ENCODE data around the gene ARID1B.

ARID1B gene

GRCh38 chr6:156778454-156779205, 1.5 kb downstream of the ARID1B start:
- peak overlapping the region; percentile 56; the same call in 1 of the 2 replicates for H3K4me3 ChIP-seq (ENCODE audit: low read length)
- no peaks in the 10 kb centered on the region for H3K36me3 ChIP-seq (replicated peaks; ENCODE audit: insufficient read depth, low read length)
- H2AFZ ChIP-seq (ENCODE audit: low read length) = no peak overlapping the region
- no peaks in the 10 kb centered on the region for H3K4me1 ChIP-seq (ENCODE audit: low read length)
- peaks cover 41% of the 10 kb centered on the region for H3K79me2 ChIP-seq (ENCODE audit: low read length)
- H3K9ac ChIP-seq (ENCODE audit: low read length) = peak overlapping the region; percentile 73
- DNase-seq = no peak
- H3F3A ChIP-seq (ENCODE audit: insufficient read depth, low read length) = peaks cover 2% of the 10 kb centered on the region; the same call in 1 of the 2 replicates
- H3K4me2 ChIP-seq (ENCODE audit: low read depth, low read length) = no peak overlapping the region
- no peaks in the 10 kb centered on the region for H3K9me3 ChIP-seq (replicated peaks; ENCODE audit: insufficient read depth, low read length)
- no peaks in the 10 kb centered on the region for H3K27me3 ChIP-seq (replicated peaks; ENCODE audit: insufficient read depth, low read length)
- H3K9me2 ChIP-seq (replicated peaks; ENCODE audit: insufficient read depth, low read length) = no peaks in the 10 kb centered on the region
- TF ChIP-seq EZH2 (optimal IDR thresholded peaks at IDR 0.05; ENCODE audit: low read depth, low read length) (no peak), CTCF (IDR thresholded peaks at IDR 0.05; ENCODE audit: low read length) (no peak), EZH2phosphoT487 (IDR thresholded peaks at IDR 0.05; ENCODE audit: low read length) (no peak)
- H4K20me1 ChIP-seq (ENCODE audit: insufficient read depth, low read length) = no peaks in the 10 kb centered on the region
- H3K27ac ChIP-seq (ENCODE audit: low read length) = peak overlapping the region; percentile 60; the same call in 1 of the 2 replicates

GRCh38 chr6:156779206-156780094, 2.3 kb downstream of the ARID1B start:
- no peak for TF ChIP-seq CTCF (IDR thresholded peaks at IDR 0.05; ENCODE audit: low read length)
- TF ChIP-seq EZH2 (optimal IDR thresholded peaks at IDR 0.05; ENCODE audit: low read depth, low read length) = no peak
- no peak for TF ChIP-seq EZH2phosphoT487 (IDR thresholded peaks at IDR 0.05; ENCODE audit: low read length)
- Histone ChIP-seq H3K4me2 (ENCODE audit: low read depth, low read length) (peak overlapping the region; percentile 81), H3K27ac (ENCODE audit: low read length) (peak overlapping the region; percentile 69), H3K4me3 (ENCODE audit: low read length) (peak overlapping the region; percentile 79), H3K9ac (ENCODE audit: low read length) (peak overlapping the region; percentile 77), H3K4me1 (ENCODE audit: low read length) (no peaks in the 10 kb centered on the region), H2AFZ (ENCODE audit: low read length) (no peak overlapping the region), H3K9me2 (replicated peaks; ENCODE audit: insufficient read depth, low read length) (no peaks in the 10 kb centered on the region), H3K27me3 (replicated peaks; ENCODE audit: insufficient read depth, low read length) (no peaks in the 10 kb centered on the region), H3F3A (ENCODE audit: insufficient read depth, low read length) (peaks cover 2% of the 10 kb centered on the region; the same call in 1 of the 2 replicates), H3K79me2 (ENCODE audit: low read length) (peaks cover 49% of the 10 kb centered on the region), H4K20me1 (ENCODE audit: insufficient read depth, low read length) (no peaks in the 10 kb centered on the region), H3K9me3 (replicated peaks; ENCODE audit: insufficient read depth, low read length) (no peaks in the 10 kb centered on the region), H3K36me3 (replicated peaks; ENCODE audit: insufficient read depth, low read length) (no peaks in the 10 kb centered on the region)
- no peak for DNase-seq

- peak overlapping the region; percentile 81 for H3K4me2 ChIP-seq (ENCODE audit: low read depth, low read length)
- no peaks in the 10 kb centered on the region for H3K4me1 ChIP-seq (ENCODE audit: low read length)
- no peaks in the 10 kb centered on the region for H4K20me1 ChIP-seq (ENCODE audit: insufficient read depth, low read length)
- H3K79me2 ChIP-seq (ENCODE audit: low read length) = peaks cover 56% of the 10 kb centered on the region
- H3K9me3 ChIP-seq (replicated peaks; ENCODE audit: insufficient read depth, low read length) = no peaks in the 10 kb centered on the region
- H2AFZ ChIP-seq (ENCODE audit: low read length) = no peak overlapping the region
- H3K9me2 ChIP-seq (replicated peaks; ENCODE audit: insufficient read depth, low read length) = no peaks in the 10 kb centered on the region
- H3K4me3 ChIP-seq (ENCODE audit: low read length) = peak overlapping the region; percentile 79
- peak overlapping the region; percentile 69 for H3K27ac ChIP-seq (ENCODE audit: low read length)
- DNase-seq = peak; percentile 82
- peak overlapping the region; percentile 77; the same call in 1 of the 2 replicates for H3K9ac ChIP-seq (ENCODE audit: low read length)
- no peak for TF ChIP-seq CTCF (IDR thresholded peaks at IDR 0.05; ENCODE audit: low read length)
- H3F3A ChIP-seq (ENCODE audit: insufficient read depth, low read length) = peaks cover 2% of the 10 kb centered on the region; the same call in 1 of the 2 replicates
- no peaks in the 10 kb centered on the region for H3K27me3 ChIP-seq (replicated peaks; ENCODE audit: insufficient read depth, low read length)
- H3K36me3 ChIP-seq (replicated peaks; ENCODE audit: insufficient read depth, low read length) = no peaks in the 10 kb centered on the region
Observed at GRCh38 chr6:156780102-156780641, 3.0 kb downstream of the ARID1B start.

All from MM.1S (cell line).